Measurements from ENCODE around the gene ABCC12. TPM values are rescaled to one million over a fixed set of nuclear protein-coding genes. Genes with fewer than 3 reads are reported as not detected.

Gene ABCC12
- total and polyA plus RNA-seq, 2 donors (not counting 3 experiments of a cell fraction or from before 2014, with no cell fraction given), result not detected

DNA sequence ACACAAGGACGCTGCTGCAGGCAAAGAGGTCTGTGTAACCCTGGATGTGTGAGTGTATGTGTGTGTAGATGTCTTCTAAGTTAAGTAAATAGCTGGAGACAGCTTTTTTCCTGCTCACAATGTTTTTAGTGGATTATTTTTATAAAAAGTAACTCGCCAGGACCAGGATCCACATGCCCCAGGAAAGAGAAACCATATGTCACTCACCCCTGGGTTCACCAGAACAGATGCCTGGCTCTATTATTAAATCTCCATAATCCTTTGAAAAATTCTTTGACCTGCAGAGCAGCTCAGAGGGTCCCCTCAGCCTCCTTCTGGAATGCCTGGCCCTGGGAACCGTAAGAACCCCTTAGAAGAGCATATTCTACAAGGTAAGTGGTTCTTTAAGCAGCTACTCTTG is 18.0 kb downstream of the ABCC12 start:
- no TSS peak for BruUV-seq (replicated peaks)

DNA sequence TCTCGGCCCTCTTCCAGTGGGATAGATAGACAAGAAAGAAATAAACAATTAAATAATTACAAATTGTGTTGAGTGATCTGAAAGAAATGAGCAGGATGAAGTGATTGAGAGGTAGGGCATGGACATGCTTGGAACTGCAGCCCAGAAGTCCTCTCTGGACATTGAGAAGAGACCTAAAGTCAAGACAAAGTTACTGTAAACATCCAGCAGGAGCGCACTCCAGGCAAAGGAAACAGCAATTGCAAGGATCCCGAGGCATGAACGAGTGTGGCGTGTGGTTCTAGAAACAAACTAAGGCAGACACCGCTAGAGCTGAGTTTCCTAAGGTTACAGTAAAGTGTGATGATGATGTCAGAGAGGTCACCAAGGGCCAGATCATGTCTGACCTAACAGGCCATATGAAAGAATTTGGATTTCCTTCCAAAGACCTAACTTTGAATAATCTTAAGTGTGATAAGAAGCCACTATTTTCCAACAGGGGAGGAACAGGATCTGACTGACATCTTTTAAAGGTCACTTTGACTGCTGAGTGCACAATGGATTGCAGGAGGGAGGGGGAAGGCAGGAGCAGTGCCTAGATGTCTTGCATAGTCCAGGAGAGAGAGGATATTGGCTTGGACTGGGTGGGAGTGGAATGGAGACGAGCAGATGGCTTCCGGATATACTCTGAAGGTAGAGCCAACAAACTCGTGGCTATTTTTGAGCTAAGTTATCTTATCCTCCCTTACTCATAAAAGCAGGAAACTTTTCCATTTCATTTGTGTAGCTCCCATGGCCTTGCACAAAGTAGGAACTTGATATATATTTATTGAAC is 19.0 kb downstream of the ABCC12 start:
- Histone ChIP-seq H4K20me1 (replicated peaks; ENCODE audit: control insufficient read depth, extremely low read depth, insufficient read depth, low read length) (no peaks in the 10 kb centered on the region), H2AFZ (ENCODE audit: low read depth, low read length) (no peak overlapping the region), H3K4me3 (replicated peaks in 1 of 3; ENCODE audit: insufficient read depth in 1 of 3, low read depth in 1 of 3, low read length in 3 of 3) (no peak overlapping the region), H3K27me3 (ENCODE audit: control insufficient read depth in 2 of 2, insufficient read depth in 2 of 2, low read length in 2 of 2) (no peaks in the 10 kb centered on the region), H3K36me3 (ENCODE audit: control insufficient read depth in 2 of 2, extremely low read depth in 1 of 2, insufficient read depth in 2 of 2, low read length in 2 of 2) (no peaks in the 10 kb centered on the region), H3K79me2 (ENCODE audit: control insufficient read depth, insufficient read depth, low read length) (no peaks in the 10 kb centered on the region), H3K9ac (replicated peaks; ENCODE audit: extremely low read depth, insufficient read depth, low read length) (no peak overlapping the region), H3K4me2 (ENCODE audit: insufficient read depth, low read length) (no peak overlapping the region), H3K9me3 (replicated peaks; ENCODE audit: control insufficient read depth, insufficient read depth, low read length) (no peaks in the 10 kb centered on the region), H3K27ac (ENCODE audit: insufficient read depth, low read depth, low read length) (no peak overlapping the region), H3K4me1 (ENCODE audit: control insufficient read depth, extremely low read depth, insufficient read depth, low read length) (no peaks in the 10 kb centered on the region), H3K9me1 (replicated peaks; ENCODE audit: control insufficient read depth, extremely low read depth, insufficient read depth, low read length) (no peaks in the 10 kb centered on the region)
- no TSS peak for BruUV-seq (replicated peaks)
- TF ChIP-seq MYC (IDR thresholded peaks at IDR 0.05; ENCODE audit: low read depth, low read length), result no peak
- TF ChIP-seq FOS (IDR thresholded peaks at IDR 0.05; ENCODE audit: borderline replicate concordance, insufficient read depth, low read length), result no peak
- no peak for TF ChIP-seq POLR2A (IDR thresholded peaks at IDR 0.05; ENCODE audit: low read depth, low read length)
- no peak for TF ChIP-seq JUN (IDR thresholded peaks at IDR 0.05; ENCODE audit: borderline replicate concordance, insufficient read depth, insufficient read length, low read depth)
- no peak for TF ChIP-seq EZH2 (IDR thresholded peaks at IDR 0.05; ENCODE audit: borderline replicate concordance, low read depth, low read length, severe bottlenecking)
- TF ChIP-seq, protein P1, sequence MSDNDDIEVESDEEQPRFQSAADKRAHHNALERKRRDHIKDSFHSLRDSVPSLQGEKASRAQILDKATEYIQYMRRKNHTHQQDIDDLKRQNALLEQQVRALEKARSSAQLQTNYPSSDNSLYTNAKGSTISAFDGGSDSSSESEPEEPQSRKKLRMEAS (IDR thresholded peaks at IDR 0.05; ENCODE audit: insufficient read depth, insufficient read length), result no peak
- TF ChIP-seq, protein P2, sequence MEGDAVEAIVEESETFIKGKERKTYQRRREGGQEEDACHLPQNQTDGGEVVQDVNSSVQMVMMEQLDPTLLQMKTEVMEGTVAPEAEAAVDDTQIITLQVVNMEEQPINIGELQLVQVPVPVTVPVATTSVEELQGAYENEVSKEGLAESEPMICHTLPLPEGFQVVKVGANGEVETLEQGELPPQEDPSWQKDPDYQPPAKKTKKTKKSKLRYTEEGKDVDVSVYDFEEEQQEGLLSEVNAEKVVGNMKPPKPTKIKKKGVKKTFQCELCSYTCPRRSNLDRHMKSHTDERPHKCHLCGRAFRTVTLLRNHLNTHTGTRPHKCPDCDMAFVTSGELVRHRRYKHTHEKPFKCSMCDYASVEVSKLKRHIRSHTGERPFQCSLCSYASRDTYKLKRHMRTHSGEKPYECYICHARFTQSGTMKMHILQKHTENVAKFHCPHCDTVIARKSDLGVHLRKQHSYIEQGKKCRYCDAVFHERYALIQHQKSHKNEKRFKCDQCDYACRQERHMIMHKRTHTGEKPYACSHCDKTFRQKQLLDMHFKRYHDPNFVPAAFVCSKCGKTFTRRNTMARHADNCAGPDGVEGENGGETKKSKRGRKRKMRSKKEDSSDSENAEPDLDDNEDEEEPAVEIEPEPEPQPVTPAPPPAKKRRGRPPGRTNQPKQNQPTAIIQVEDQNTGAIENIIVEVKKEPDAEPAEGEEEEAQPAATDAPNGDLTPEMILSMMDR (IDR thresholded peaks at IDR 0.05; ENCODE audit: extremely low read depth in 1 of 2, insufficient read depth in 1 of 2, low read depth in 1 of 2, low read length in 2 of 2), result no peak
- TF ChIP-seq POLR2AphosphoS5 (IDR thresholded peaks at IDR 0.05; ENCODE audit: insufficient read depth, low read depth, low read length), result no peak
- no peak for TF ChIP-seq GATA2 (IDR thresholded peaks at IDR 0.05; ENCODE audit: insufficient read depth, insufficient read length, low read depth, low read length)
- DNase-seq (ENCODE audit: low read depth, low spot score) (no peak), FAIRE-seq (no peak)
- dilution Hi-C loops (cut with MboI; ENCODE audit: extremely low pct_ligation_motif_present, low sequenced_read_pairs) (no loop called here), intact Hi-C loops (cut with micrococcal nuclease) (no loop called here)
- ChIA-PET POLR2A (no interaction called here), CTCF (interaction anchor here (1.0 to 1.1 kb wide), 2 partner anchors 23 to 28 kb away, joined by 3 read pairs; no protein-coding TSS in a partner anchor)

More for the DNA sequence above, 18.0 kb downstream of the ABCC12 start:
- H4K20me1 ChIP-seq (replicated peaks; ENCODE audit: control insufficient read depth, extremely low read depth, insufficient read depth, low read length), result no peaks in the 10 kb centered on the region
- H3K4me2 ChIP-seq (ENCODE audit: insufficient read depth, low read length), result no peak overlapping the region
- FAIRE-seq, result no peak
- intact Hi-C loops (cut with micrococcal nuclease), result no loop called here
- no peak overlapping the region for H3K27ac ChIP-seq (ENCODE audit: insufficient read depth, low read depth, low read length)
- H3K9ac ChIP-seq (replicated peaks; ENCODE audit: extremely low read depth, insufficient read depth, low read length), result no peak overlapping the region
- H3K9me1 ChIP-seq (replicated peaks; ENCODE audit: control insufficient read depth, extremely low read depth, insufficient read depth, low read length), result no peaks in the 10 kb centered on the region
- no peak for DNase-seq (ENCODE audit: low read depth, low spot score)
- H3K4me1 ChIP-seq (ENCODE audit: control insufficient read depth, extremely low read depth, insufficient read depth, low read length), result no peaks in the 10 kb centered on the region
- no peaks in the 10 kb centered on the region for H3K79me2 ChIP-seq (ENCODE audit: control insufficient read depth, insufficient read depth, low read length)
- H3K9me3 ChIP-seq (replicated peaks; ENCODE audit: control insufficient read depth, insufficient read depth, low read length), result no peaks in the 10 kb centered on the region
- dilution Hi-C loops (cut with MboI; ENCODE audit: extremely low pct_ligation_motif_present, low sequenced_read_pairs), result no loop called here
- CTCF ChIA-PET, result interaction anchor here (1.7 kb wide), 1 partner anchor 15 kb away, joined by 5 read pairs; no protein-coding TSS in a partner anchor
- no peak for TF ChIP-seq POLR2A (IDR thresholded peaks at IDR 0.05; ENCODE audit: low read depth, low read length)
- no peak for TF ChIP-seq EZH2 (IDR thresholded peaks at IDR 0.05; ENCODE audit: borderline replicate concordance, low read depth, low read length, severe bottlenecking)
- no peak for TF ChIP-seq FOS (IDR thresholded peaks at IDR 0.05; ENCODE audit: borderline replicate concordance, insufficient read depth, low read length)
- no peak for TF ChIP-seq POLR2AphosphoS5 (IDR thresholded peaks at IDR 0.05; ENCODE audit: insufficient read depth, low read depth, low read length)
- no peaks in the 10 kb centered on the region for H3K36me3 ChIP-seq (ENCODE audit: control insufficient read depth in 2 of 2, extremely low read depth in 1 of 2, insufficient read depth in 2 of 2, low read length in 2 of 2)
- no peaks in the 10 kb centered on the region for H3K27me3 ChIP-seq (ENCODE audit: control insufficient read depth in 2 of 2, insufficient read depth in 2 of 2, low read length in 2 of 2)
- no peak overlapping the region for H2AFZ ChIP-seq (ENCODE audit: low read depth, low read length)
- no peak overlapping the region for H3K4me3 ChIP-seq (replicated peaks in 1 of 3; ENCODE audit: insufficient read depth in 1 of 3, low read depth in 1 of 3, low read length in 3 of 3)
- POLR2A ChIA-PET, result no interaction called here

Measured in endothelial cell of umbilical vein (primary cell).